22Rv1 (cell line): ENCODE results near the gene APOC4.

ENCODE experiments used
- H3K27ac ChIP-seq: fragments of 450-650 bp; 2 replicates; pipeline ENCODE4 v1.5.1; 2017
- CTCF ChIP-seq: fragments of 450-650 bp; IDR thresholded peaks from 2 replicates; pipeline ENCODE4 v1.5.1; 2017; ENCODE audit warnings: mild to moderate bottlenecking
- ZFX ChIP-seq: fragments of 450-650 bp; IDR thresholded peaks from 2 replicates; pipeline ENCODE4 v1.6.1; 2017; ENCODE audit warnings: antibody characterized with exemption, borderline replicate concordance

Gene APOC4

GRCh38 chr19:44927746-44928145 is 14.3 kb upstream of the APOC4 start:
- TF ChIP-seq CTCF = no peak
- no peak for TF ChIP-seq ZFX
- no peak overlapping the region for H3K27ac ChIP-seq

- TF ChIP-seq ZFX = no peak
- no peak for TF ChIP-seq CTCF
Observed at GRCh38 chr19:44930088-44930487, 11.9 kb upstream of the APOC4 start.

GRCh38 chr19:44931541-44931940 is 10.5 kb upstream of the APOC4 start:
- TF ChIP-seq ZFX (no peak), CTCF (no peak)
- no peak overlapping the region for H3K27ac ChIP-seq

More at GRCh38 chr19:44930088-44930487, 11.9 kb upstream of the APOC4 start:
- no peak overlapping the region for H3K27ac ChIP-seq

GRCh38 chr19:44939668-44940067 is 2.4 kb upstream of the APOC4 start:
- TF ChIP-seq CTCF (no peak), ZFX (no peak)
- H3K27ac ChIP-seq = no peak overlapping the region

GRCh38 chr19:44943801-44944249 is 1.8 kb downstream of the APOC4 start:
- no peak overlapping the region for H3K27ac ChIP-seq
- no peak for TF ChIP-seq ZFX
- TF ChIP-seq CTCF = no peak

- TF ChIP-seq CTCF = no peak
- no peak for TF ChIP-seq ZFX
- no peak overlapping the region for H3K27ac ChIP-seq
Observed at GRCh38 chr19:44947041-44947581, 5.1 kb downstream of the APOC4 start.

- TF ChIP-seq CTCF (no peak), ZFX (no peak)
- no peak overlapping the region for H3K27ac ChIP-seq
Observed at GRCh38 chr19:44948237-44948636, 6.2 kb downstream of the APOC4 start.
